GM12891 (cell line): ENCODE measurements around the gene RGS14.

Source experiments
- PAX5 ChIP-seq: IDR thresholded peaks from 2 replicates; pipeline ENCODE4 v1.6.1; 2011; ENCODE audit warnings: low read length, moderate library complexity, mild to moderate bottlenecking; ENCODE audit not compliant: insufficient read depth, severe bottlenecking
- POLR2A ChIP-seq: IDR thresholded peaks from 2 replicates; pipeline ENCODE4 v1.6.1; 2011; ENCODE audit warnings: low read depth, low read length, control low read depth
- POLR2AphosphoS5 ChIP-seq: IDR thresholded peaks from 2 replicates; pipeline ENCODE4 v1.6.1; 2011; ENCODE audit warnings: low read depth, low read length, control low read depth
- POU2F2 ChIP-seq: IDR thresholded peaks from 2 replicates; pipeline ENCODE4 v1.6.1; 2011; ENCODE audit warnings: low read depth, mild to moderate bottlenecking, control low read depth, low read length, moderate library complexity
- SPI1 ChIP-seq: IDR thresholded peaks from 2 replicates; pipeline ENCODE4 v1.6.1; 2011; ENCODE audit warnings: low read depth, low read length, control low read depth
- TAF1 ChIP-seq: IDR thresholded peaks from 2 replicates; pipeline ENCODE4 v1.6.1; 2011; ENCODE audit warnings: low read depth, low read length, control low read depth

DNA sequence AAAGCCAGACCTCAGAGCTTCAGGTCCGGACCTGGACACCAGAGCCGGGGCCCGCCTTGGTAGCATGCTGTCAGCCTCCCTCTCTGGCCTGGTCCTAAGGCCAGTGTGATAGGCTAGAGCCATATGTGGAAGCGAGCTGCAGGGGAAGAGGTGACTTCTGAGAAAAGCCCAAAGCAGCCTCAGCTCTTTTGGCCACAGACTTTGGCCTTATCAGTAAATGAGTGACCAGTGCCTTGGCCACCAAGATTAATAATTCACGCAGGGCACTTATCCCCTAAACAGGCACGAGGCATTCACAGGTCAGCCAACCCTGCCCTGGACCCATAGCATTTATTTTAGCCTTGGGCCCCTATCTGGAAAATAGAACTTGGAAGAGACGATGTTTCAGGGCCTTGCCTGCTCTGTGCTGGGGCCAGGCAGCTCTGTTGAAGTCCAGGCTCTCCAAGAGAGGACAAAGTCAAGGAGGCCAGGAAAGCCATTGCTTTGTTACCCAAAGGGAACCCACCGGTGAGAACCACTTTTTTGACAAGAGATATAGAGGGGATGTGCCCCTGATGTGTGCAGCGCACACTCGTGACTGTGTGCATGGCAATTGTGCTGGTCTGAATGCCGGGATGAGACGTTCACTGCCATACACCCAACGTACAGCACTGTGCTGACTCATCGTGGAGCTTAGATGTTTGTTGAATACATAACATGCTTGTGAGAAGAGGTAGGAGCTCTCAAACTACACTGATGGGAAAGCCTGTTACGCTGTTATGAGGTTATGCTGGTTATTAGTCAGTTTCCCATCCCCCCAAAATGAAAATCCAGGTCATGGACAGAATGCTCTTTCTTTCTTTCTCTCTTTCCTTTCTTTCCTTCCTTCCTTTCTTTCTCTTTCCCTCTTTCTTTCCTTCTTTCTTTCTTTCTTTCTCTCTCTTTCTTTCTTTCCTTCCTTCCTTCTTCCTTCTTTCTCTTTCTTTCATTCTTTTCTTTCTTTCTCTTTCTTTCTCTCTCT, 21.5 kb downstream of the RGS14 start:
- TF ChIP-seq POLR2A (no peak), POLR2AphosphoS5 (no peak), TAF1 (no peak), SPI1 (no peak), PAX5 (no peak), POU2F2 (no peak)
